ENCODE results near the gene GCGR. TPM values are rescaled to one million over a fixed set of nuclear protein-coding genes. Genes with fewer than 3 reads are reported as not detected.
"Not testable (repeated sequence)": the region's sequence is repeated elsewhere in the genome, so short reads cannot be mapped to it uniquely, and the experiment has no call there.

The GCGR gene
- total RNA-seq, 1 experiment from 2014 or later, result not detected

- peak; percentile 32 for DNase-seq (ENCODE audit: low read depth)
These were observed 28.1 kb downstream of the GCGR start for GRCh38 chr17:81831957-81832607.

DNA sequence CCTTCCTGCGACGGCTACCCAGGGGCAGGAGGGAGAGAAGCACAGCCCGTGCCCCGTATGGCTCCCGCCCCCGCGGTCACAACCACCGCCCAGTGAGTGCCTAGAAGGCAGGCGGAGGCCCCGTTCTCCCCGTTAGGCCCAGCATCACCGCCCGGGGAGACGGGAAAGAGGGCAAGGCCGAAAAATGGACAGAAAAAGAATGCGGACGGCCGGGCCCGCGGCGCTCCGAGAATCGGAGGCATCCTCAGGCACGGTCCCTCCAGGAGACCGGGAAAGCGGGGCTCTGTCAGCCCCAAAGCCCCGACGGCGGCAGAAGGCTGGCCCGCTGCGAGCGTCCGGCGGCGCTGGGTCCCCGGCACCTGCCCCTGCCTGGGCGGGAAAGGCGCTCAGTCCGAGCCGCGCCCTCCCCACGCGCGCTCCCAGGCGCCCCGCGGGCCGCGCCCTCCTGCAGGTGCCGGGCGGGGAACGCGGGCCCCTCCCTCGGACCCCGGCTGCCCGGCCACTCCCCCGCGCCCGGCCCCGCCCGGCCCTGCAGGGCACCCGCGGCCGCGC lies 28.7 kb downstream of the GCGR start:
- no peak for DNase-seq (ENCODE audit: low read depth)

DNA sequence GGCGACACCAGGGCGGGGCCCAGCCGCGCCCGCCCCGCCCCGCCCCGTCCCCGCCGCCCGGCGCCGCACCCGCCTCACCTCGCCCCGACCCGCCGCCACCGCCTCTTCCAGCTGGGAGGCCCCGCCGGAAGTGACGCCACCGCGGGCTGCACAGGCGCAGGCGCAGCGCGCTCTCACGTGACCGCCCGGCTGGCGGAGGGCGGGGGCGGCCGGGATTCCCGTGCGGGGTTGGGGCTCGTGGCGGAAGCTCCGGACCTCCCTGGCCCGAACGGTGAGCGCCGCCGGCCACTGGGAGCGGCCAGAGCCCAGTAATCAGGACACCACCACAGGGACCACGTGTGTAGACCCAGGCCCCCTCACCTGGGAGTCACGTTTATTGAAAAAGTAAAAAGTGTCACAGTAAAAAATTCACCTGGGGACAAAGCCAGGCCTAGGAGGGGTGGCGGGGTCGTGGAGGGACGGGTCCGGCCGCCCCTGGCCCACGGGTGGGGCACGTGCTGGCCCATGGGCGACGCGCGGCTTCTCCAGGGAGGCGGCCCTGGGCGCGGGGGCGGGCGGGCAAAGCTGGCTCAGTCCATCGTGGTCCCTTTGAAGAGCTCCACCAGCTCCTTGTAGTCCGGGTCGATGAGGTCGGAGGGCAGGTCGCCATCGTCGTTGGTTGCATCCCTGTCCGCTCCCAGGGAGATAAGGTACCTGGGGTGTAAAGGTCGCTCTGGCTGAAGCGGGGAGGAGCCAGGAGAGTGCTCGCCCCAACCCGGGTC lies 29.4 kb downstream of the GCGR start, which contains the start of gene MCRIP1:
MCRIP1 (minus strand) TSS at position 132 of the 761 bp plus-strand sequence. CDS start 8,785 bp downstream, outside the sequence.
- peak; percentile 80 for DNase-seq (ENCODE audit: low read depth)

GRCh38 chr17:81833921-81834830 lies 30.2 kb downstream of the GCGR start:
- DNase-seq (ENCODE audit: low read depth), result no peak

DNA sequence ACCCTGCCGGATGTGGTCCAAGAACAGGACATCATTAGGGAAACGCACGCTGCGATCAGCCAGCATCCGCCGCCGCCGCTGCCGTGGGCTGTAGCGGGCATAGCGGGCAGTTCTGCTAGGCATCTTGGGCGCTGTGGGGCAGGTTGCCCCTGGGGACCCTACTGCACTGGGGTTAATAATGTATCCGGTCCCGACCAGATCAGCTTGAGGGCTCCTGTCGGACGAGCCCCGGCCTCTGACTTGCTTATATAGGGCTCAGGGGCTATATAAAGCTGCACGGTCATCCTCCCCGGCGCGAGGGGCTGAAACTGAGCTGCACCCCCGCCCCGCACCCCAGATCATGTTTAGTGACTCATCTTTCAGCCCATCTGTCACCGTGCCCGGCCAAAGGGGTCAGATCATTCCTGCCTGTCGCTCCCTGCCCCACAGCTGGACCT lies 30.9 kb downstream of the GCGR start, which contains the start of gene PPP1R27:
PPP1R27 (minus strand) TSS at position 220 of the 437 bp plus-strand sequence; CDS start at position 123, 97 bp downstream.
- DNase-seq (ENCODE audit: low read depth), result no peak

DNA sequence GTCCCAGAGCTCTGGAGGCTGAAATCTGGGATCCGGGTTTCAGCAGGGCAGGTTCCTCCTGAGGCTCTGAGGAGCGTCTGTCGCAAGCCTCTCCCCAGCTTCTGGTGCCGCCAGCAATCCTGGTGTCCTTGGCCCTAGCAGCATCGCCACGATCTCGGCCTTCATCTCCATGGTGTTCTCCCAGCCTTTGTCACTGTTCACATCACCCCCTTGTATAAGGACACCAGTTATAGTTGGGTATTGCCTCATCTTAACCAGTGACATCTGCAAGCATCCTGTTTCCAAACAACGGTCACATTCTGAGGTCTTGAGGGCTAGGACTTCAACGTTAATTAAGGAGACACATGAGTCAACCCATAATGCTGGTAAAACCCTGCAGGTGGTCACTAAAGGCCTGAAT lies 33.7 kb downstream of the GCGR start:
- DNase-seq (ENCODE audit: low read depth), result no peak

DNA sequence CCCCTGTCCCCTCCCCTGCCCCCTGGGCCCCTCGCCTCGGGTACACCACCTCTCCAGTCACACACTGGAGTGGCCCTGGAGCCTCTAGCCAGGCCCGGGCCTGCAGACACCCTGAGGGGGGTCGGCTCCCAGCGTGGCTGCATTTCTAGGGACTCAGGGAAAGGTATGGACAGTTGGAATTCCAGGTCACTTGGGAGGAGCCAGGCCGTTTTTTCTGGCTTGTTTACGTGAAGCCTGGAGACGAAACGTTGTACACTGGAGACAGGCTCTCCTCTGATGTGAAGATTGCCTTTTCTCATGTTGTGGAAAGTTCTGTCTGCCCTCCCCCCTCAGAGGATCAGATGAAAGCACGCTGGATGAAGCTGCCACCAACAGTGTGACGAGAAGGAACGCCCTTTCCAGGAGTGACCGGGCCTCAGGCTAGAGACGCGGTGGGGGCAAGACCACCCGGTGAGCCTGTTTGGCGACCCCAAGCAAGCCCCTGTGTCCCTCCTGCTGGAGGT lies 34.9 kb downstream of the GCGR start:
- no peak for DNase-seq (ENCODE audit: low read depth)

DNA sequence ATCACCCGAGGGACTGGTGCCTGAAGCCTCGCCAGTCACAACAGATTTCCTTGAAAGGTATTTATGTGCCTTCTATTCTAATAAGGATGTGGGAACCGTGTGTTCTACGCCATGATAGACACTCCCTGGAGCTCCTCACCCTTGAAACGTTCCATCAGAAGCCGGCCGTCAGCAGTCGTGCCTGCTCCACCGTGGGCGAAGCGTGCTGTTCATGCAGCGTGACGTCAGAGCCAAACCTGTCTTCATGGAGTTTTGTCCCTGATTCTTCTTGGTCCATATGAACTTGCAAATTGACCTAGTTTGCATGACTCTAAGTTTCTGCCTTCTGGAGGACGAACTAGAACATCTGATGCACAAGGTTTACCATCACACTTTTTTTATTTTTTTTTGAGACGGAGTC lies 35.4 kb downstream of the GCGR start:
- DNase-seq (ENCODE audit: low read depth), result no peak

GRCh38 chr17:81840059-81840458 lies 36.1 kb downstream of the GCGR start:
- not testable (repeated sequence) for DNase-seq (ENCODE audit: low read depth)

DNA sequence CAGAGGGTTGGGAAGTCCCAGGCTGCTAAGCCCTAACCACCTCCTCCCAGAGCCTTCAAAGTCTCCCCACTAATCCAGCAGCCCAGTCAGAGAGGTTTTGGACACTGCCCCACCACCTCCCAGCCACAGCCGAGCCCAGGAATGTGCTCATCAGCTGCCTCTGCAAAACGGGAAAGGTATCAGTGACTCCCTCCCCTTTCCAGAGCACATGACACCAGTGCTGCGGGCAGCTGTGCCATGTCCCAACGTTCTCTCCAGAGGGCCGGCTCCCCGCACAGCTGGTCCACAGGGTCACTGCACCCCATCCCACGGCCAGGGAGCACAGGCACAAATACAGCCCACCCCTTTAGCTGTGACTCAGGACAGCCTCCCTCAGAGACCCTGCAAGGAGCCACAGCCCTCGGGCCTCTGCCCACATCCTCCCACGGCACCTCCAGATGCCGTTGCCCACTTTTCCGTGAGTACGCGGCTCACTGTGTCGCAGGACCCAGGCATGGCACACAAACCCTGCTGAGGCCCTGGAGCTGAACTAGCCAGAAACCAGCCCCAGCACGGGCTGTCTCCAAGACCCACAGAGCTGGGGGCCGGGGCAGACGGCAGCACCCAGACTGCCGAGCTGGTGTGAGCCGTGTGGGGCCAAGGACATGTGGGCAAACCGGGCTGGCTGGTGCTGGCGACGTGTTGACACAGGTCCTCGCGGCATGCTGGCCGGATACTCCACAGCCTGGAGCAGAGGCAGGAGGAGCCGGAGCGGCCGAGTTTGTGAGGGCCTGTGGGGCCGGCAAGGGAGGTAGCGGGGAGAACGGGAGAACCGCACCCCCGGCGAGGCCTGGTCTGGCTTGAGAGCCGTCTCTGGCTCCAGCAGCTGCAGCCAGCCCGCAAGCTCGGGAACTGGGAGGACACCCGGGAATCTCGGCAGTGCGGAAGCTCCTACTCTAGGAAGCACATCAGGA lies 37.2 kb downstream of the GCGR start:
- DNase-seq (ENCODE audit: low read depth), result no peak

DNA sequence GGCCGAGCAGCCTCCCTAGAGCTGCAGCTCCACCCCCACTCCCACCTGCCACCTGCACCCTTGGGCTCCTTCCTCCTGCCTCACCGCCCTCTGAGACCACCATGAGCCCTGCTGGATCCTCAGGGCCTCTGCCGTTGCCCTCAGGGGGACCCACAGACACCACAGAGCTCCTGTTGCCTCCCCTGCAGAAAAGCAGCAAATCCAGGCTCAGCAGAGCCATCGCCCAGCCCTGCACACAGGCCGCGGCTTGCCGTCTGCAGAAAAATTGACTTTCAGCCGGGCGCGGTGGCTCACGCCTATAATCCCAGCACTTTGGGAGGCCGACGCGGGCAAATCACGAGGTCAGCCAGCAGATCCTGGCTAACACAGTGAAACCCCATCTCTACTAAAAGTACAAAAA lies 37.9 kb downstream of the GCGR start:
- no peak for DNase-seq (ENCODE audit: low read depth)

- no peak for DNase-seq (ENCODE audit: low read depth)
These were observed 38.4 kb downstream of the GCGR start for GRCh38 chr17:81842378-81842724.

DNA sequence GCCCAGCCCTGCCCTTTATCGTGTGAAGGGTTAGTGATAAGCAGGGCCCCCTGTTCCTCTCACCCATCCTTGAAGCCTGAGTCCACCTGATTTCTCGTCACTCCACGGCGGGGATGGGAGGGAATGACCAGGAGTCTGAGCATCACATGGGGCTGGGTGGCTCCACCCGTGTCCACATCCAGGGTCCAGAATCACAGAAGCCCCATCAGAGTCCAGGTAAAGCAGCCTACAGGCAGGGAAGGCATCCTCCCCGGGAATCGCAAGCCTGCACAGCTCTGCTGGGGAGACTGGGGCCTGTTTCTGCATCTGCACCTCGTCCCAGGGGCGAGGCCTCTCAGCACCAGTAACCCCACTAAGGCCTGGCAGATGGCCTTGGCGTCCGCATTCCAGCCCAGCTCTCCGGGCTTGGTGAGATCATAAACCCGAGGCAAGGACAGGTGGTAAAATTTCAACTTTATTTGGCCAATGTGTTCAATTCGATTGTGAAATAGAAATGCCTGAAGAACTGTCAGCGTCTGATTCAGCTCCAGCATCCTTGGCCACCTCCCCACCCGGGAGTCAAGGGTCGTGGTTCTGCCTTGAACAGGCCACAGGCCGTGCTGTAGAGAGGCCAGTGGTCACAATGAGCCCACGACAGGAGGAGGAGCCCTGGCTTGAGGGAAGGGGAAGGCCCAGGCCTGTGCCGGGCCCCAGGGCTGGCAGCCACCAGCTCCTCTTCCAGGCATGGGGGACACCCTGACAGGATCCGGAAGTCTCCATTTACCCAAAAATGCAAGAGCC lies 39.0 kb downstream of the GCGR start:
- DNase-seq (ENCODE audit: low read depth), result no peak

- DNase-seq (ENCODE audit: low read depth), result no peak
These were observed 39.9 kb downstream of the GCGR start for GRCh38 chr17:81843713-81844326.

DNA sequence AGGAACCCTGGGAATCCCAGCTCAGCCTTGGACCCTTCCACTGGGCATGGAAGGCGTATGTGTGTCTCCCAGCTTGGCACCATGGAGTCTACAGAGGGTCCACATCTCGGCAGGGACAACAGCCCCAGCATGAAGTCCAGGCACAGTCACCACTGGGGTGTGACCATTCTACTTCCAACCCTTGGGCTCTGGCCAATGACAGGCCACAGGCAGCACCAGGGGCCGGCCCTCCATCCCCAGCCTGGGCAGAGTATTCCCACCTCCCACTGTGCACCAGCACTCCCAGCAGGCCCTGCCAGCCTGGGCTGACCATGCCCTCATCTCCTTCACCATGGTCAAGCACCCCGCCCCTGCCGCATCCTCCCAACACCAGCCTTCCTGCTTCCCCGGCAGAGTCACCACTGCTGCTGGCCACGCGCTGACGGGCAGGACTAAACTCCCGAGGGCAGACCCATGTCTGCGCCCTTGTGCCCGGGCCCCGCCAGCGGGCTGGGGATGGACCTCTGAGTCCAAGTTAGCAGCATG lies 40.4 kb downstream of the GCGR start:
- DNase-seq (ENCODE audit: low read depth), result no peak

DNA sequence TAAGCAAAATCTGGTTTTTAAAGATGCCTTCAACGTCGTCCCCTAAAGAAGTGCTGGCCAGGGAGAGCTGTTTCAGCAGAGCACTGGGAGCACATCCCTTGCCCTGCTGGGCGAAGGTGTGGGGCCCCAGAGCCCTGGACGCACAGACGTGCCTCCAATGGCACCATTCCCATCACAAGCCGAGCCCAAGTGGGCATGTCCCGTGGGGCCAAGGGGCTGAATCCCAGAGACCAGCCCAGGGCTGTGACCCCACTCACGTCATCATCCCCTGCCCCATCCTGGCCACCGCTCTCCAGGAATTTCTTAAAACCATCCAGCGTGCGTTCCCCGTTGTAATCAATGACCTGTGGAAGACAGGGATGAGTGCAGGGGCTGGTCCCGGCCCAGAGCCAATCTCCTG lies 40.9 kb downstream of the GCGR start:
- no peak for DNase-seq (ENCODE audit: low read depth)

- DNase-seq (ENCODE audit: low read depth), result no peak
These were observed 41.4 kb downstream of the GCGR start for GRCh38 chr17:81845361-81845760.
